ENCODE results near the gene KLHL36. TPM values are rescaled to one million over a fixed set of nuclear protein-coding genes. Genes with fewer than 3 reads are reported as not detected.
A peak's percentile ranks its signal among the peaks of the same experiment; 100 is the strongest.

Gene KLHL36
- total RNA-seq = 10 to 100 TPM; 48.5 to 49.4 TPM
- long read RNA-seq, donor 1, partial matches to known transcripts = 4 of 15 reads
- long read RNA-seq, donor 1, other reads (novel, unspliced or antisense) = 8 of 15 reads
- long read RNA-seq, donor 2, transcript KLHL36-204 (5 exons, 2,173 nt) = major isoform, 26 of 61 reads
- long read RNA-seq, donor 2, partial matches to known transcripts = 13 of 61 reads
- long read RNA-seq, donor 2, other reads (novel, unspliced or antisense) = 22 of 61 reads

GRCh38 chr16:84647828-84648594, at the start of gene KLHL36:
Gene KLHL36 (plus strand): TSS chr16:84648511. CDS start chr16:84650868, 2,357 bp downstream.
- intact Hi-C loops (cut with DNase I) = no loop called here
- DNase-seq (ENCODE audit: low spot score) = peak; percentile 87

DNA sequence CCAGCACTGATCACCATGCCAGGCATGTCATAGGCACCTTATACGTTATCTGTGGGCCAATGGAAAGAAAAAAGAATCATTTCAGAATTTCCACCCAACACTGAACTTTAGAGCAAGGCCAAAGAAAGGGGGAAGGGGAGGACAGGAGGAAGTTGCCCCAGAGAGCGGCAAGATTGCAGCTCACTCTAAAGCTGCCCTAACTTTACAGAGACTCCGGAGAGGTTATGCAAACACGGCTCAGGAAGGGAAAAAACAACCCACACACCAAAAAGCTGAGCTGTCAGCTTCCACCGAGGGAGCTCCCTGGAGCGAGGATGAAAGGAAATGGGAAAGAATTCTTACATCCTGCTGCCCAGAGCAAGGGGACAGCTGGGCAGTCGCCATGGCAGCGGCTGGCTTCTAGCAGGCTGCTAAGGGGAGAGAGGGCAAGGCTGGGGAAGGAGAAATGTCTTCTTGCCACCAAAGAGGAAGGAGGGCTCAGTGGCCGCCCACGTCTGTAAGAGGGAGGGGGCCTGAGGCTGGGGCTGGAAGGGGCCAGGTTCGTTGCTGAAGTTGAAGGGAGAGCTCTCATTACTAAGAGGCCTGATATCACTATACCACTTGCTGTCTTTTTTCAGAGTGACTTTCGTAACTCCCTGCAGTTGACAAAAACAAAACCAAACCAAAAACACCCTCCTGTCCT, 48.6 kb upstream of the KLHL36 start:
- intact Hi-C loops (cut with DNase I) = no loop called here
- DNase-seq (ENCODE audit: low spot score) = peak; percentile 90

GRCh38 chr16:84600343-84601229, 47.7 kb upstream of the KLHL36 start:
- no peak for DNase-seq (ENCODE audit: low spot score)
- intact Hi-C loops (cut with DNase I) = no loop called here

- intact Hi-C loops (cut with DNase I) = no loop called here
- DNase-seq (ENCODE audit: low spot score) = peak; percentile 98
Measured at GRCh38 chr16:84603140-84603816, 45.0 kb upstream of the KLHL36 start.

GRCh38 chr16:84603940-84604339, 44.4 kb upstream of the KLHL36 start:
- no peak for DNase-seq (ENCODE audit: low spot score)
- intact Hi-C loops (cut with DNase I) = no loop called here

GRCh38 chr16:84604477-84605013, 43.8 kb upstream of the KLHL36 start:
- no peak for DNase-seq (ENCODE audit: low spot score)
- intact Hi-C loops (cut with DNase I) = no loop called here

DNA sequence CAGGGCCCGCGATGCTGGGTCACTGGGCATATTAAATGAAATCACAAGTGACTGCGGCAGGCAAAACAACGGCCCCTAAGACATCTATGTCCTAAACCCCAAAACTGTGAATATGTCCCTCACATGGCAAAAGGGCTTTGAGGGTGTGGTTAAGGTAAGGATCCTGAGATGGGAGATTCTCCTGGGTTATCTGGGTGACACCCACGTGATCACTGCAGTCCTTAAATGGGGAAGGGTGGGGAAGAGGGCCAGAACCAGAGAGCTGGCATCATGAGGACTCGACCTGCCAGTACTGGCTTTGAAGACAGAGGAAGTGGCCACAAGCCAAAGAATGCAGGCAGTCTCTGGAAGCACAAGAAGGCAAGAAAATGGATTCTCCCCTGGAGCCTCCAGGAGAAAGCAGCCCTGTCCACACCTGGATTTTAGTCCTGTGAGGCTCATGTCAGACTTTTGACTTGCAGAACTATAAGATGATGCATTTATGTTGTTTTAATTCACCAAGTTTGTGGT, 42.9 kb upstream of the KLHL36 start:
- no peak for DNase-seq (ENCODE audit: low spot score)
- intact Hi-C loops (cut with DNase I) = no loop called here

- intact Hi-C loops (cut with DNase I) = no loop called here
- no peak for DNase-seq (ENCODE audit: low spot score)
Measured at GRCh38 chr16:84606081-84606875, 42.0 kb upstream of the KLHL36 start.

DNA sequence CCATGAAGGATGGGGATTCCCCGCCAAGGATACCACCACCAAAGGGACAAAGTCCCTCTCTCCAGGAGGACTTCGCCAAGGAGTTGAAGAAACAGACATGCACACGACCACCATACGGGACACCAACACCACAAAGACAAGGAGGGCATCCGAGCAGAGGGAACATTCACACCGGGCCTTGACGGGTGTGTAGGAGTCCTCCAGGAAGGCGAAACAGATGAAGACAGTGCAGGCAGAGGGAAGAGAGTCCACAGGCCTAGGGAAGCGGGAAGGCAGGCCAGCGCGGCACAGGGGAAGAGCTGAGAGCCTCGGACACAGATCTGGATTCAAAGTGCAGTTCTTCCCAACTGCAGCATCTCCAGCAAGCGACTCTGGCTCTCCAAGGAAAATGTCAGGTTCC, 41.2 kb upstream of the KLHL36 start:
- intact Hi-C loops (cut with DNase I) = no loop called here
- no peak for DNase-seq (ENCODE audit: low spot score)

- intact Hi-C loops (cut with DNase I) = no loop called here
- no peak for DNase-seq (ENCODE audit: low spot score)
Measured at GRCh38 chr16:84607694-84608093, 40.6 kb upstream of the KLHL36 start.

DNA sequence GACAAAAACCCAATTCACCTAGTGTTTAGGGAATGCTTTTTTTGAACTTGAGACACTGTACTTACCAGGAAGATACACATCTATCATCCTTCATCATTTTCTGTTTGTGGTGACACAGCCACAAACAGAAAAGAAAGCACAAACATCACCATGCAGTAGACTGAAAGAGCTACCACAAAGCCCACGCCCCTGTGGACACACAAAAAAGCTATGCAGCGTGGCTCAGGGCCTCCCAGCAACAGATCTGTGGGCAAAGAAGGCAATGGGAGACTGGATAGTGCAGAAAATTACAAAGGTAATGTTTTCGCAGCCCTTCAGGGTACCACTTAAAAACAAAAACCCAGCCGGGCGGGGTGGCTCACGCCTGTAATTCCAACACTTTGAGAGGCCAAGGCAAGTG, 40.0 kb upstream of the KLHL36 start:
- intact Hi-C loops (cut with DNase I) = no loop called here
- DNase-seq (ENCODE audit: low spot score) = no peak

GRCh38 chr16:84609563-84610177, 38.6 kb upstream of the KLHL36 start:
- intact Hi-C loops (cut with DNase I) = no loop called here
- no peak for DNase-seq (ENCODE audit: low spot score)

GRCh38 chr16:84610376-84610775, 37.9 kb upstream of the KLHL36 start:
- intact Hi-C loops (cut with DNase I) = no loop called here
- DNase-seq (ENCODE audit: low spot score) = no peak

GRCh38 chr16:84611041-84611440, 37.3 kb upstream of the KLHL36 start:
- intact Hi-C loops (cut with DNase I) = no loop called here

DNA sequence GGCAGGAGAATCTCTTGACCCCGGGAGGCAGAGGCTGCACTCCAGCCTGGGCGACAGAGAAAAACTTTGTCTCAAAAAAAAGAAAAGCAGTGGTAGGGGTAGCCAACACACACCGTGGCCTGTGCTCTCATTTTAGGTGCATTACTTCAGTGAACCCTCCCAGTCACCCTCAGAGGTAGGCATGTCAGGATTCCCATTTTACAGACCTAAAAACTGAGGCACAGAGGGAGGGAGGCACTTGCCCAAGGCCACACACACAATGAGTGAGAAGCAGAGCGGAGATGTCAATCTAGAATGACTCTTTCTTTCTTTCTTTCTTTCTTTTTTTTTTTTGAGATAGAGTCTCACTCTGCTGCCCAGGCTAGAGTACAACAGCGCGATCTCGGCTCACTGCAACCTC, 35.6 kb upstream of the KLHL36 start:
- no peak for DNase-seq (ENCODE audit: low spot score)
- intact Hi-C loops (cut with DNase I) = no loop called here

More at GRCh38 chr16:84611041-84611440, 37.3 kb upstream of the KLHL36 start:
- no peak for DNase-seq (ENCODE audit: low spot score)

DNA sequence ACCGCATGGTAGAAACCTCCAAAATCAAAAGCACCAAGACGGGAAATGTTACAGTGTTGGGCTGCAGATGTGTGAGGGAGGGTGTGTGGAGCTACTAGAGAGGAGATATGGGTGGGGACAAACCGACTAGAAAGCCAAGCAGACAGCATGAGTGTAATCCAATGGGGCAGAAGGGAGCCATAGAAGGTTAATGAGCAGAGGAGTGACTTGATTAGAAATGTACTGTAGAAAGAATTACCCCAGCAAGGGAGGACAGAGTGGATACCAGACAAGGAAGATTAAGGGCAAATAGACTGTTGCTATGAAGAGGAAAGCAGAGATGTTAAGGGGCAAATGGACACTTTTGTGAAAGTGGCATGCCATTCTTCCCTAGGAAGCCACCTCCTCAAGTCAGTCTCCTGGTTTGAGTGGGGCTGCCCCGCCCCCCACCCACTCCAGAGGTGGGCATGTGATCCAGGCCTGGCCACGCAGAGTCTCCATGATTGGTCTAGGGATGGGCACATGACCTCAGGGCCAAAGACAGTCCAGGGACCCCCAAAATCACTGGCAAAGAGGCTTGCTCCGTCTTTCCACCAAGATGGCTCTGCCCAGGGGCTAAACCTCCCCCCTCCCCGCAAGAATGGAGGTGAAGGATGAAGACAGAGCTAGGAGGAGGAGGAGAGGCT, 34.8 kb upstream of the KLHL36 start:
- intact Hi-C loops (cut with DNase I) = no loop called here
- no peak for DNase-seq (ENCODE audit: low spot score)

GRCh38 chr16:84614073-84614459, 34.2 kb upstream of the KLHL36 start:
- no peak for DNase-seq (ENCODE audit: low spot score)
- intact Hi-C loops (cut with DNase I) = no loop called here
